ENCODE results near the gene GALM. TPM values are rescaled to one million over a fixed set of nuclear protein-coding genes. Genes with fewer than 3 reads are reported as not detected.

GALM gene
- total and polyA plus RNA-seq, 8 donors: 12.8 to 33.6 (median 25.3) TPM

DNA sequence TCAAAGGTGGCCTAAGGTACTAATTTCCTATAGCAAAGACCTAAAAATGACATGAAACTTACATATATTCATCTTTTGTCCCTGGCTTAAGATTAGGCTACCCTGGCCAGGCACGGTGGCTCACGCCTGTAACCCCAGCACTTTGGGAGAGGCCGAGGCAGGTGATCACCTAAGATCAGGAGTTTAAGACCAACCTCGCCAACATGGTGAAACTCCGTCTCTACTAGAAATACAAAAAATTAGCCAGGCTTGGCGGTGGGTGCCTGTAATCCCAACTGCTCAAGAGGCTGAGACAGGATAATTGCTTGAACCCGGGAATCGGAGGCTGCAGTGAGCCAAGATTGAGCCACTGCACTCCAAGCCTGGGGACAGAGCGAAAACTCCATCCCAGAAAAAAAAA, 79.4 kb downstream of the GALM start:
- H3K9me3 ChIP-seq: no peaks in the 10 kb centered on the region
- intact Hi-C loops (cut with DNase I): no loop called here
- H3K36me3 ChIP-seq: peaks cover 0 to 80% of the 10 kb centered on the region in 2 donors
- H3K4me3 ChIP-seq: no peak overlapping the region
- no peak for TF ChIP-seq CTCF (IDR thresholded peaks at IDR 0.05)
- no peak overlapping the region for H3K27ac ChIP-seq
- DNase-seq (no peak), ATAC-seq (no peak)
- H3K27me3 ChIP-seq: no peaks in the 10 kb centered on the region
- peaks cover 14 to 71% of the 10 kb centered on the region in 2 donors for H3K4me1 ChIP-seq

GRCh38 chr2:38747007-38747424, 81.1 kb downstream of the GALM start:
- H3K36me3 ChIP-seq: peaks cover 0 to 79% of the 10 kb centered on the region in 2 donors

GRCh38 chr2:38747819-38748218, 81.9 kb downstream of the GALM start:
- intact Hi-C loops (cut with DNase I): no loop called here
- Histone ChIP-seq H3K9me3 (no peaks in the 10 kb centered on the region), H3K4me3 (no peak overlapping the region), H3K36me3 (peaks cover 0 to 71% of the 10 kb centered on the region in 2 donors), H3K4me1 (peaks cover 14 to 70% of the 10 kb centered on the region in 2 donors), H3K27me3 (no peaks in the 10 kb centered on the region), H3K27ac (no peak overlapping the region)
- DNase-seq: no peak
- TF ChIP-seq CTCF (IDR thresholded peaks at IDR 0.05): no peak
- ATAC-seq: no peak

More at GRCh38 chr2:38747007-38747424, 81.1 kb downstream of the GALM start:
- H3K27me3 ChIP-seq: no peaks in the 10 kb centered on the region
- no peak for TF ChIP-seq CTCF (IDR thresholded peaks at IDR 0.05)
- no peaks in the 10 kb centered on the region for H3K9me3 ChIP-seq
- no peak overlapping the region for H3K4me3 ChIP-seq
- H3K4me1 ChIP-seq: peaks cover 14 to 68% of the 10 kb centered on the region in 2 donors
- DNase-seq: no peak
- ATAC-seq: no peak
- intact Hi-C loops (cut with DNase I): no loop called here
- H3K27ac ChIP-seq: no peak overlapping the region

GRCh38 chr2:38748391-38748790, 82.5 kb downstream of the GALM start:
- Histone ChIP-seq H3K27ac (no peak overlapping the region), H3K4me3 (no peak overlapping the region), H3K27me3 (no peaks in the 10 kb centered on the region), H3K36me3 (peaks cover 0 to 65% of the 10 kb centered on the region in 2 donors), H3K9me3 (no peaks in the 10 kb centered on the region), H3K4me1 (peaks cover 14 to 69% of the 10 kb centered on the region in 2 donors)
- ATAC-seq (no peak), DNase-seq (no peak)
- TF ChIP-seq CTCF (IDR thresholded peaks at IDR 0.05): no peak
- intact Hi-C loops (cut with DNase I): no loop called here

- peaks cover 0 to 57% of the 10 kb centered on the region in 2 donors for H3K36me3 ChIP-seq
- peaks cover 14 to 66% of the 10 kb centered on the region in 2 donors for H3K4me1 ChIP-seq
- no peak for TF ChIP-seq CTCF (IDR thresholded peaks at IDR 0.05)
- H3K4me3 ChIP-seq: peak overlapping the region; percentile 82 to 83
- DNase-seq (no peak), ATAC-seq (no peak)
- H3K27ac ChIP-seq: no peak overlapping the region
- no peaks in the 10 kb centered on the region for H3K27me3 ChIP-seq
- no peaks in the 10 kb centered on the region for H3K9me3 ChIP-seq
- intact Hi-C loops (cut with DNase I): no loop called here
Observed at GRCh38 chr2:38748943-38749804, 83.3 kb downstream of the GALM start.
